ENCODE data around the gene OR7A10.

Gene OR7A10

GRCh38 chr19:14830702-14831101 lies 18.0 kb downstream of the OR7A10 start:
- no peaks in the 10 kb centered on the region for H3K36me3 ChIP-seq (ENCODE audit: control insufficient read depth in 1 of 2, insufficient read depth in 2 of 2, low read length in 2 of 2)
- no peak overlapping the region for H3K27ac ChIP-seq (ENCODE audit: low read length)
- no peaks in the 10 kb centered on the region for H3K27me3 ChIP-seq (ENCODE audit: low read depth, low read length)
- no peak overlapping the region for H3K4me3 ChIP-seq (ENCODE audit: low read depth in 1 of 2, low read length in 2 of 2)
- peaks cover 0 to 4% of the 10 kb centered on the region in 2 donors for H3K9me3 ChIP-seq (ENCODE audit: control insufficient read depth in 1 of 2, low read length in 2 of 2)
- no peaks in the 10 kb centered on the region for H3K4me1 ChIP-seq (ENCODE audit: control insufficient read depth in 1 of 2, insufficient read depth in 2 of 2, low read length in 2 of 2)

GRCh38 chr19:14826006-14826405 lies 22.7 kb downstream of the OR7A10 start:
- H3K27me3 ChIP-seq (ENCODE audit: low read depth, low read length): no peaks in the 10 kb centered on the region
- no peaks in the 10 kb centered on the region for H3K36me3 ChIP-seq (ENCODE audit: control insufficient read depth in 1 of 2, insufficient read depth in 2 of 2, low read length in 2 of 2)
- H3K4me3 ChIP-seq (ENCODE audit: low read depth in 1 of 2, low read length in 2 of 2): no peak overlapping the region
- H3K4me1 ChIP-seq (ENCODE audit: control insufficient read depth in 1 of 2, insufficient read depth in 2 of 2, low read length in 2 of 2): no peaks in the 10 kb centered on the region
- no peak overlapping the region for H3K27ac ChIP-seq (ENCODE audit: low read length)
- peaks cover 0 to 7% of the 10 kb centered on the region in 2 donors for H3K9me3 ChIP-seq (ENCODE audit: control insufficient read depth in 1 of 2, low read length in 2 of 2)

- Histone ChIP-seq H3K27me3 (ENCODE audit: low read depth, low read length) (no peaks in the 10 kb centered on the region), H3K9me3 (ENCODE audit: control insufficient read depth in 1 of 2, low read length in 2 of 2) (peaks cover 0 to 7% of the 10 kb centered on the region in 2 donors), H3K4me1 (ENCODE audit: control insufficient read depth in 1 of 2, insufficient read depth in 2 of 2, low read length in 2 of 2) (no peaks in the 10 kb centered on the region), H3K27ac (ENCODE audit: low read length) (no peak overlapping the region), H3K4me3 (ENCODE audit: low read depth in 1 of 2, low read length in 2 of 2) (no peak overlapping the region), H3K36me3 (ENCODE audit: control insufficient read depth in 1 of 2, insufficient read depth in 2 of 2, low read length in 2 of 2) (no peaks in the 10 kb centered on the region)
Measured at GRCh38 chr19:14821937-14822336, 26.8 kb downstream of the OR7A10 start.

- H3K9me3 ChIP-seq (ENCODE audit: control insufficient read depth in 1 of 2, low read length in 2 of 2): no peaks in the 10 kb centered on the region
- no peak overlapping the region for H3K4me3 ChIP-seq (ENCODE audit: low read depth in 1 of 2, low read length in 2 of 2)
- no peaks in the 10 kb centered on the region for H3K36me3 ChIP-seq (ENCODE audit: control insufficient read depth in 1 of 2, insufficient read depth in 2 of 2, low read length in 2 of 2)
- no peak overlapping the region for H3K27ac ChIP-seq (ENCODE audit: low read length)
- H3K27me3 ChIP-seq (ENCODE audit: low read depth, low read length): no peaks in the 10 kb centered on the region
- H3K4me1 ChIP-seq (ENCODE audit: control insufficient read depth in 1 of 2, insufficient read depth in 2 of 2, low read length in 2 of 2): no peaks in the 10 kb centered on the region
Measured at GRCh38 chr19:14818588-14818987, 30.1 kb downstream of the OR7A10 start.

- no peak overlapping the region for H3K4me3 ChIP-seq (ENCODE audit: low read depth in 1 of 2, low read length in 2 of 2)
- H3K36me3 ChIP-seq (ENCODE audit: control insufficient read depth in 1 of 2, insufficient read depth in 2 of 2, low read length in 2 of 2): no peaks in the 10 kb centered on the region
- no peak overlapping the region for H3K27ac ChIP-seq (ENCODE audit: low read length)
- H3K4me1 ChIP-seq (ENCODE audit: control insufficient read depth in 1 of 2, insufficient read depth in 2 of 2, low read length in 2 of 2): no peaks in the 10 kb centered on the region
- H3K9me3 ChIP-seq (ENCODE audit: control insufficient read depth in 1 of 2, low read length in 2 of 2): no peaks in the 10 kb centered on the region
- H3K27me3 ChIP-seq (ENCODE audit: low read depth, low read length): no peaks in the 10 kb centered on the region
Measured at GRCh38 chr19:14817052-14817451, 31.7 kb downstream of the OR7A10 start.

GRCh38 chr19:14814982-14815652 lies 33.6 kb downstream of the OR7A10 start:
- Histone ChIP-seq H3K4me3 (ENCODE audit: low read depth in 1 of 2, low read length in 2 of 2) (no peak overlapping the region), H3K27ac (ENCODE audit: low read length) (no peak overlapping the region), H3K9me3 (ENCODE audit: control insufficient read depth in 1 of 2, low read length in 2 of 2) (no peaks in the 10 kb centered on the region), H3K36me3 (ENCODE audit: control insufficient read depth in 1 of 2, insufficient read depth in 2 of 2, low read length in 2 of 2) (no peaks in the 10 kb centered on the region), H3K4me1 (ENCODE audit: control insufficient read depth in 1 of 2, insufficient read depth in 2 of 2, low read length in 2 of 2) (no peaks in the 10 kb centered on the region), H3K27me3 (ENCODE audit: low read depth, low read length) (no peaks in the 10 kb centered on the region)

- no peaks in the 10 kb centered on the region for H3K27me3 ChIP-seq (ENCODE audit: low read depth, low read length)
- no peaks in the 10 kb centered on the region for H3K9me3 ChIP-seq (ENCODE audit: control insufficient read depth in 1 of 2, low read length in 2 of 2)
- H3K4me3 ChIP-seq (ENCODE audit: low read depth in 1 of 2, low read length in 2 of 2): no peak overlapping the region
- no peak overlapping the region for H3K27ac ChIP-seq (ENCODE audit: low read length)
- no peaks in the 10 kb centered on the region for H3K4me1 ChIP-seq (ENCODE audit: control insufficient read depth in 1 of 2, insufficient read depth in 2 of 2, low read length in 2 of 2)
- H3K36me3 ChIP-seq (ENCODE audit: control insufficient read depth in 1 of 2, insufficient read depth in 2 of 2, low read length in 2 of 2): no peaks in the 10 kb centered on the region
Measured at GRCh38 chr19:14809272-14810057, 39.3 kb downstream of the OR7A10 start.

GRCh38 chr19:14804765-14805164 lies 44.0 kb downstream of the OR7A10 start:
- Histone ChIP-seq H3K4me3 (ENCODE audit: low read depth in 1 of 2, low read length in 2 of 2) (no peak overlapping the region), H3K27me3 (ENCODE audit: low read depth, low read length) (no peaks in the 10 kb centered on the region), H3K27ac (ENCODE audit: low read length) (no peak overlapping the region), H3K36me3 (ENCODE audit: control insufficient read depth in 1 of 2, insufficient read depth in 2 of 2, low read length in 2 of 2) (no peaks in the 10 kb centered on the region), H3K4me1 (ENCODE audit: control insufficient read depth in 1 of 2, insufficient read depth in 2 of 2, low read length in 2 of 2) (no peaks in the 10 kb centered on the region), H3K9me3 (ENCODE audit: control insufficient read depth in 1 of 2, low read length in 2 of 2) (no peaks in the 10 kb centered on the region)

- Histone ChIP-seq H3K4me1 (ENCODE audit: control insufficient read depth in 1 of 2, insufficient read depth in 2 of 2, low read length in 2 of 2) (no peaks in the 10 kb centered on the region), H3K27me3 (ENCODE audit: low read depth, low read length) (no peaks in the 10 kb centered on the region), H3K4me3 (ENCODE audit: low read depth in 1 of 2, low read length in 2 of 2) (no peak overlapping the region), H3K9me3 (ENCODE audit: control insufficient read depth in 1 of 2, low read length in 2 of 2) (no peaks in the 10 kb centered on the region), H3K36me3 (ENCODE audit: control insufficient read depth in 1 of 2, insufficient read depth in 2 of 2, low read length in 2 of 2) (no peaks in the 10 kb centered on the region), H3K27ac (ENCODE audit: low read length) (no peak overlapping the region)
Measured at GRCh38 chr19:14798760-14799159, 50.0 kb downstream of the OR7A10 start.

- Histone ChIP-seq H3K9me3 (ENCODE audit: control insufficient read depth in 1 of 2, low read length in 2 of 2) (peaks cover 0 to 3% of the 10 kb centered on the region in 2 donors), H3K4me3 (ENCODE audit: low read depth in 1 of 2, low read length in 2 of 2) (no peak overlapping the region), H3K27me3 (ENCODE audit: low read depth, low read length) (no peaks in the 10 kb centered on the region), H3K27ac (ENCODE audit: low read length) (no peak overlapping the region), H3K4me1 (ENCODE audit: control insufficient read depth in 1 of 2, insufficient read depth in 2 of 2, low read length in 2 of 2) (no peaks in the 10 kb centered on the region), H3K36me3 (ENCODE audit: control insufficient read depth in 1 of 2, insufficient read depth in 2 of 2, low read length in 2 of 2) (no peaks in the 10 kb centered on the region)
Measured at GRCh38 chr19:14796021-14796420, 52.7 kb downstream of the OR7A10 start.

GRCh38 chr19:14795078-14795721 lies 53.5 kb downstream of the OR7A10 start:
- Histone ChIP-seq H3K27ac (ENCODE audit: low read length) (no peak overlapping the region), H3K36me3 (ENCODE audit: control insufficient read depth in 1 of 2, insufficient read depth in 2 of 2, low read length in 2 of 2) (no peaks in the 10 kb centered on the region), H3K27me3 (ENCODE audit: low read depth, low read length) (no peaks in the 10 kb centered on the region), H3K4me1 (ENCODE audit: control insufficient read depth in 1 of 2, insufficient read depth in 2 of 2, low read length in 2 of 2) (no peaks in the 10 kb centered on the region), H3K4me3 (ENCODE audit: low read depth in 1 of 2, low read length in 2 of 2) (no peak overlapping the region), H3K9me3 (ENCODE audit: control insufficient read depth in 1 of 2, low read length in 2 of 2) (peaks cover 0 to 3% of the 10 kb centered on the region in 2 donors)
